Subcutaneous adipose tissue (tissue), 4 donors: Measurements from ENCODE around the gene MRPS7. TPM values are rescaled to one million over a fixed set of nuclear protein-coding genes. Genes with fewer than 3 reads are reported as not detected.

Experiments
- total RNA-seq, 4 donors: library from RNA; depleted of rRNA; stranded (reverse); fragments of >200 nt; gene quantifications; one replicate each; pipeline ENCODE4 v1.1.0, GENCODE V29; 2016
- TF ChIP-seq, protein P1 (sequence below): fragments of 450-650 bp; IDR thresholded peaks from one replicate; pipeline ENCODE4 v1.5.1; 2016; ENCODE audit warnings: low read depth, mild to moderate bottlenecking, control low read depth, antibody characterized with exemption, moderate library complexity

MRPS7 gene
- total RNA-seq, 4 donors from 2014 or later, result 25.7 to 42.8 (median 38.5) TPM

DNA sequence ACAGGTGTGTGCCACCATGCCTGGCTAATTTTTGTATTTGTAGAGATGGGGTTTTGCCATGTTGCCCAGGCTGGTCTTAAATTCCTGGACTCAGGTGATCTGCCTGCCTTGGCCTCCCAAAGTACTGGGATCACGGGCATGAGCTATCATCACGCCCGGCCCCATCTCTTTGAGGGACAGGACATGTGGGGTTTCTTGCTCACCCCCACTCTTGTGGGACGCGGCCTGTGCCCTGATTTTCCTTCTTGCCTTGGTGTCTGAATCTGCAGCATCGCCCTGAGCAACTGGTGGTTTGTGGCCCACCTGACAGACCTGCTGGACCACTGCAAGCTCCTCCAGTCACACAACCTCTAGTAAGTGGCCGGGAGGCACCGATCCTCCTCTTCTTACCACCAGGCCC lies 30.6 kb upstream of the MRPS7 start:
- TF ChIP-seq, protein P1, sequence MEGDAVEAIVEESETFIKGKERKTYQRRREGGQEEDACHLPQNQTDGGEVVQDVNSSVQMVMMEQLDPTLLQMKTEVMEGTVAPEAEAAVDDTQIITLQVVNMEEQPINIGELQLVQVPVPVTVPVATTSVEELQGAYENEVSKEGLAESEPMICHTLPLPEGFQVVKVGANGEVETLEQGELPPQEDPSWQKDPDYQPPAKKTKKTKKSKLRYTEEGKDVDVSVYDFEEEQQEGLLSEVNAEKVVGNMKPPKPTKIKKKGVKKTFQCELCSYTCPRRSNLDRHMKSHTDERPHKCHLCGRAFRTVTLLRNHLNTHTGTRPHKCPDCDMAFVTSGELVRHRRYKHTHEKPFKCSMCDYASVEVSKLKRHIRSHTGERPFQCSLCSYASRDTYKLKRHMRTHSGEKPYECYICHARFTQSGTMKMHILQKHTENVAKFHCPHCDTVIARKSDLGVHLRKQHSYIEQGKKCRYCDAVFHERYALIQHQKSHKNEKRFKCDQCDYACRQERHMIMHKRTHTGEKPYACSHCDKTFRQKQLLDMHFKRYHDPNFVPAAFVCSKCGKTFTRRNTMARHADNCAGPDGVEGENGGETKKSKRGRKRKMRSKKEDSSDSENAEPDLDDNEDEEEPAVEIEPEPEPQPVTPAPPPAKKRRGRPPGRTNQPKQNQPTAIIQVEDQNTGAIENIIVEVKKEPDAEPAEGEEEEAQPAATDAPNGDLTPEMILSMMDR, result no peak

GRCh38 chr17:75231741-75232464 lies 29.8 kb upstream of the MRPS7 start:
- TF ChIP-seq, protein P1, result no peak

GRCh38 chr17:75232786-75233185 lies 28.9 kb upstream of the MRPS7 start:
- TF ChIP-seq, protein P1, result no peak

DNA sequence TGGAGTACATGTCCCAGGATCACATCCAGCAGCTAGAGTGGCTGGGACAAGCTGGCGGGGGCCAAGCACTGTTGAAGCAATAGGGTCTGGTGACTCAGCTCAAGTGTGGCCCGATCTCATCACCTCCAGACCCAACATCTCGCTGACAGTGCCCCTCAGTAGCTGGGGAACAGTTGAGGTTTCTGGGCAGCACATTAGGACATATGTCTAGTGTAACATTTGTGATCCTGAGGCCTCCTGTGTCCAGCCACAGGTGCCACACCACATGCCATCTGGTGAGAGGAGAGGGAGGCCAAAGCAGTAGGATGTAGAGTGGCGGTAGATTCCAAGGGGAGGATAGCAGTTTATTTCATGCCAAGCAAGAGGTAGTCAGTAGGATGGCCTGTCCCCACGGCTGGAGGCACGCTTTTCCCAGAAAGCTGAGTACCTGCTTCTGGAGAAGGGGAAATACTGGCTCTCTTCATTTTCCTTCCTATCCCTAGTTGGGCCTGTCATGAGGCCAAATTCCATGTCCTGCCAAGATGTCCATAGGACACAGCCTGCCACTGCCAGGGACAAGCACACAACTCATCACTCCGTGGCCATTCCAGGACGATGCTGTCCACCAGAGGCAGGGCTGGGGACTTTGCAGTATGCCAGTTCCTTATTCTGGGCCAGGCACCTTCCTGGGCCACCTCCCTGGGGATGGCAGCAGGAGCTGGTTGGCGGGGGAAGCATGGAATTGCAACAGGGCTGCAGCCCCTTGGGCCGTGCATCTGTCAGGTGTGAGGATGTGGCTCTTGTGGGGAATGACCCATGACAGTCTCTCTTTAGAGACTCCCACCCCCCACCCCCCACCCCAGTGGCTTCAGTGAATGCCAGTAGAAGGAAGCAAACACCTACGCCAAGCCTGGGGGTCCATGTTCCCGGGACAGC lies 24.3 kb upstream of the MRPS7 start:
- TF ChIP-seq, protein P1, result no peak

DNA sequence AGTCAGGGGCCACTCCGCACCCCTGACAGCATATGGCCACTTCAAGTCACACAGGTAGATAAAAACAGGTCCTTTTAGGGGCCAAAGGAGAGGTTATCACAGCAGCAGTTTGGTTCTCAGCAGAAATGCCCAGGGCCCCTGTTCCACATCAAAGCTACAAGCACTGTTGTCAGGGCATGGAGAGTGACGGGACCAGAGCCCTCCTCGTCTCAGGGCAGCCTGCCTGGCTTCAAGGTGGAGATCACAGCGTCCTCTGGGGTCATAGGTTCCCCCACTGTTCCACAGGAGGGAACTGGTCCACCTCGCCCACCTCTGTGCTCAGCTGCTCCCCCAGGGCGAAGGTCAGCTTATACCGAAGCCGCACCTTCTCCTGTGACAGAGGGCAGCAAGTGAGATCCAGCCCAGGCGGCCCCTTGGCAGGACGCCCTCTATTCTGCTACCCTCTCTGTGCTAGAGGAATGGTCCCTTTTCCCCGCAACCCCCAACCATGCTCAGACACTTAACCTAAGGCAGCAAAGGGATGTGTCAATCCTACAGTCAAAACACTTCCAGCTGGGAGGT lies 23.6 kb upstream of the MRPS7 start:
- TF ChIP-seq, protein P1, result no peak

- TF ChIP-seq, protein P1, result no peak
These were observed 22.9 kb upstream of the MRPS7 start for GRCh38 chr17:75238684-75239191.

DNA sequence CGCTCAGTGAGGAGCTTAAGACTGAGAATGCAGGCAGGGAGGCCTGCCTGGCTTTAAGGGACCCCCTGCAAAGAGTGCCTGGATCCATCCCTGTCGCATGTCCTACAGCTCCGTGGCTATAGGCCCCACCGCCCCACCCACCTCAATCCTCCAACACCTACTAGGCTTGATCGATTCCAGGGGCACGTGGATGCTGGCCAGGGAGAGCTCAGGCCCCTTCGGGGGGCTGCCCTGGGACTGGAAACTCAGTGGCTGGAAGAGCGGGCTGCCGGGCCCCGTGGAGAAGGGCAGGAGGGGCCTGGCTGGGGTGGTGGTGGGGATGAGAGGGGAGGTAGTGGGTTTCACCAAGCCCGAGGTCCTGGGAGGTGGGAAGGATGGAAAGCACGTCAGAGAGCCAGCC lies 22.5 kb upstream of the MRPS7 start:
- TF ChIP-seq, protein P1, result no peak
